ENCODE data around the gene WDR53.

DNA sequence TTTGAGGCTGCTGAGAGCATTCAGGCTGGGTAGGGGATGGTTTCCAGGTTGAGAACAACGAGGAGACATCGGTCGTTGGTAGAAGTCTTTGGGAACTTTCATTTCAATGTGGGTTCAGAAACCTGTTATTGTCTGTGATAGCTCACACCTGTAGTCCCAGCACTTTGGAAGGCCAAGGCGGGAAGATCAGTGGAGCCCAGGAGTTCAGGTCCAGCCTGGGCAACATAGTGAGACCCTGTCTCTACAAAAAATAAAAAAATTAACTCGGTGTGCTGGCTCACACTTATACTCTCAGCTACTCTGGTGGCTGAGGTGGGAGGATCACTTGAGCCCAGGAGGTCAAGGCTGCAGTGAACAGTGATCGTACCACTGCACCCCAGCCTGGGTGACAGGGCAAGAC is 63.8 kb downstream of the WDR53 start:
- TF ChIP-seq EZH2 (IDR thresholded peaks at IDR 0.05; ENCODE audit: low read length), result no peak
- TF ChIP-seq, protein P1, sequence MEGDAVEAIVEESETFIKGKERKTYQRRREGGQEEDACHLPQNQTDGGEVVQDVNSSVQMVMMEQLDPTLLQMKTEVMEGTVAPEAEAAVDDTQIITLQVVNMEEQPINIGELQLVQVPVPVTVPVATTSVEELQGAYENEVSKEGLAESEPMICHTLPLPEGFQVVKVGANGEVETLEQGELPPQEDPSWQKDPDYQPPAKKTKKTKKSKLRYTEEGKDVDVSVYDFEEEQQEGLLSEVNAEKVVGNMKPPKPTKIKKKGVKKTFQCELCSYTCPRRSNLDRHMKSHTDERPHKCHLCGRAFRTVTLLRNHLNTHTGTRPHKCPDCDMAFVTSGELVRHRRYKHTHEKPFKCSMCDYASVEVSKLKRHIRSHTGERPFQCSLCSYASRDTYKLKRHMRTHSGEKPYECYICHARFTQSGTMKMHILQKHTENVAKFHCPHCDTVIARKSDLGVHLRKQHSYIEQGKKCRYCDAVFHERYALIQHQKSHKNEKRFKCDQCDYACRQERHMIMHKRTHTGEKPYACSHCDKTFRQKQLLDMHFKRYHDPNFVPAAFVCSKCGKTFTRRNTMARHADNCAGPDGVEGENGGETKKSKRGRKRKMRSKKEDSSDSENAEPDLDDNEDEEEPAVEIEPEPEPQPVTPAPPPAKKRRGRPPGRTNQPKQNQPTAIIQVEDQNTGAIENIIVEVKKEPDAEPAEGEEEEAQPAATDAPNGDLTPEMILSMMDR (optimal IDR thresholded peaks at IDR 0.05 in 1 of 3, IDR thresholded peaks at IDR 0.05 in 1 of 3, conservative IDR thresholded peaks at IDR 0.05 in 1 of 3; ENCODE audit: extremely low read depth in 1 of 3, insufficient read depth in 2 of 3, low read length in 3 of 3), result no peak

All from keratinocyte (primary cell).